GM12878 (cell line): ENCODE data around the gene OLAH. TPM values are rescaled to one million over a fixed set of nuclear protein-coding genes. Genes with fewer than 3 reads are reported as not detected.

Experiments used
- ATAC-seq: fragments of 200-7000 bp; cut with Tn5 transposase; 3 replicates; pipeline ENCODE4 v1.9.1; 2020; ENCODE audit warnings: mild to moderate bottlenecking, moderate library complexity
- BruUV-seq: library from RNA; stranded (reverse); fragments of 400-500 nt; replicated peaks from 2 replicates; lab custom pipeline; 2021; lab: Mats Ljungman, UMichigan
- CTCF ChIA-PET: fragments of 300-600 bp; sonication (Branson Sonifier 250); formaldehyde crosslinking; extraction: SDS; loops from one replicate; lab custom pipeline; 2021; ENCODE audit warnings: inconsistent platforms; lab: Yijun Ruan, JAX
- POLR2A ChIA-PET: fragments of 350-600 bp; formaldehyde crosslinking; extraction: SDS; loops from one replicate; lab custom pipeline; 2021; ENCODE audit warnings: inconsistent platforms; lab: Charles Lee
- RAD21 ChIA-PET: fragments of 300-600 bp; sonication (Branson Sonifier 250); formaldehyde crosslinking; loops from one replicate; lab custom pipeline; 2023; ENCODE audit warnings: antibody characterized with exemption; ENCODE audit not compliant: unreplicated experiment; lab: Charles Lee
- SMC1A ChIA-PET: fragments of 300-600 bp; sonication (Branson Sonifier 250); formaldehyde crosslinking; loops from one replicate; lab custom pipeline; 2023; ENCODE audit not compliant: unreplicated experiment, uncharacterized antibody; lab: Charles Lee
- DNase-seq: peaks from one replicate; pipeline ENCODE4 v3.0.0-alpha.2; 2011; ENCODE audit warnings: low read depth, low spot score
- FAIRE-seq: peaks from 3 replicates; lab custom pipeline; 2011; peaks lifted over from hg19 to GRCh38; lab: Jason Lieb, UNC
- H2AFZ ChIP-seq: 2 replicates; pipeline ENCODE4 v1.6.0; 2011; ENCODE audit warnings: low read depth, low read length, control low read depth; ENCODE audit not compliant: control insufficient read depth
- H3K27ac ChIP-seq: 2 replicates; pipeline ENCODE4 v1.5.1; 2011; ENCODE audit warnings: control low read depth; ENCODE audit not compliant: control insufficient read depth, insufficient read depth
- H3K27me3 ChIP-seq, 2 experiments: replicated peaks in 1 of 2; 2 replicates each; pipeline versions ENCODE4 v1.6.0 to v1.6.1; 2011; ENCODE audit warnings: low read length in 1 of 2; ENCODE audit not compliant: control insufficient read depth in 2 of 2, insufficient read depth in 2 of 2
- H3K36me3 ChIP-seq, 2 experiments: 2 replicates each; pipeline ENCODE4 v1.5.1; 2011; ENCODE audit warnings: low read length in 1 of 2; ENCODE audit not compliant: control insufficient read depth in 2 of 2, insufficient read depth in 2 of 2
- H3K4me1 ChIP-seq: 2 replicates; pipeline ENCODE4 v1.6.1; 2011; ENCODE audit warnings: mild to moderate bottlenecking, low read length, moderate library complexity, mixed read lengths; ENCODE audit not compliant: control insufficient read depth, insufficient read depth
- H3K4me2 ChIP-seq: 2 replicates; pipeline ENCODE4 v1.6.0; 2011; ENCODE audit warnings: control low read depth; ENCODE audit not compliant: control insufficient read depth, insufficient read depth
- H3K4me3 ChIP-seq: fragments of 200-600 bp; sonication (generic); 2 replicates; pipeline ENCODE4 v1.5.1; 2016
- H3K79me2 ChIP-seq: 2 replicates; pipeline ENCODE4 v1.6.0; 2011; ENCODE audit warnings: low read length; ENCODE audit not compliant: control insufficient read depth, insufficient read depth
- H3K9ac ChIP-seq: 2 replicates; pipeline ENCODE4 v1.8.0; 2011; ENCODE audit warnings: low read length, control low read depth, mixed read lengths; ENCODE audit not compliant: control insufficient read depth, insufficient read depth
- H3K9me3 ChIP-seq: replicated peaks from 3 replicates; pipeline ENCODE4 v1.5.1; 2011; ENCODE audit warnings: mild to moderate bottlenecking, low read length; ENCODE audit not compliant: control insufficient read depth, insufficient read depth
- H4K20me1 ChIP-seq: 2 replicates; pipeline ENCODE4 v1.6.0; 2011; ENCODE audit not compliant: control insufficient read depth, insufficient read depth
- BACH1 ChIP-seq: fragments of 450-650 bp; IDR thresholded peaks from 2 replicates; pipeline ENCODE4 v1.6.1; 2017; ENCODE audit warnings: mild to moderate bottlenecking, borderline replicate concordance
- CEBPZ ChIP-seq: fragments of 150-350 bp; IDR thresholded peaks from 2 replicates; pipeline ENCODE4 v1.6.1; 2016; ENCODE audit warnings: low read depth, low read length
- CREB1 ChIP-seq: IDR thresholded peaks from 2 replicates; pipeline ENCODE4 v1.6.1; 2012; ENCODE audit warnings: low read depth, mild to moderate bottlenecking, inconsistent platforms
- E4F1 ChIP-seq: fragments of 450-650 bp; IDR thresholded peaks from 2 replicates; pipeline ENCODE4 v1.6.1; 2018; ENCODE audit warnings: borderline replicate concordance, mild to moderate bottlenecking; ENCODE audit not compliant: partially characterized antibody
- EZH2 ChIP-seq: IDR thresholded peaks from 2 replicates; pipeline ENCODE4 v1.6.1; 2012; ENCODE audit warnings: low read depth, mild to moderate bottlenecking, control low read depth, inconsistent platforms, low read length, borderline replicate concordance; ENCODE audit not compliant: control insufficient read depth
- TAF1 ChIP-seq: IDR thresholded peaks from 2 replicates; pipeline ENCODE4 v1.6.1; 2011; ENCODE audit warnings: mild to moderate bottlenecking, low read depth, low read length, borderline replicate concordance
- ZBTB11 ChIP-seq: fragments of 450-650 bp; formaldehyde crosslinking; IDR thresholded peaks from 2 replicates; pipeline ENCODE4 v1.5.0; 2022; ENCODE audit warnings: mild to moderate bottlenecking, missing genetic modification characterization
- WGBS: methylation state at CpG from one replicate; pipeline ENCODE4 v1.1.6; 2016; ENCODE audit warnings: low lambda C conversion rate; ENCODE audit not compliant: insufficient replicate concordance, insufficient coverage; ENCODE audit errors: missing lambda C conversion rate; 5-methylcytosine and 5-hydroxymethylcytosine counted together
- in situ Hi-C: fragments of 300-500 bp; cut with MboI; formaldehyde crosslinking; loops from 9 replicates; pipeline ENCODE4 v1.14.3; 2018; ENCODE audit warnings: mixed read lengths
- intact Hi-C: fragments of 100-400 bp; cut with micrococcal nuclease; formaldehyde crosslinking; loops from one replicate; pipeline ENCODE4 v1.14.2; 2022; ENCODE audit not compliant: unreplicated experiment
- polyA plus RNA-seq, 11 experiments: library from polyadenylated mRNA; depleted of rRNA in 4 of 11; unstranded in 6 of 11; stranded (reverse) in 5 of 11; fragments of >200 nt; fragmentation: Nextera tagmentation in 4 of 11; fragmentation: Illumina TruSeq in 1 of 11; extraction: Ambion mirVana in 4 of 11; extraction: Trizol in 1 of 11; gene quantifications; 1 replicate in 1 of 11; 2 replicates in 10 of 11; pipeline versions ENCODE4 v1.2.1 to v1.2.3, GENCODE V29; 2011 to 2016; ENCODE audit warnings: inconsistent platforms in 2 of 11, missing spikeins in 2 of 11, low read depth in 1 of 11
- total RNA-seq, 4 experiments: library from RNA; depleted of rRNA in 3 of 4; stranded (reverse); fragments of >200 nt in 3 of 4; fragmentation: Illumina TruSeq in 1 of 4; extraction: Trizol in 1 of 4; gene quantifications; 2 replicates each; pipeline versions ENCODE4 v1.2.1 to v1.2.3, GENCODE V29; 2013 to 2021

The OLAH gene
- total and polyA plus RNA-seq, 10 of the 15 experiments (the other 5 are each of a cell fraction or from before 2014, with no cell fraction given) = 0.10 to 1.4 (median 0.59) TPM; not detected in 1

GRCh38 chr10:15097011-15097812 lies 53.5 kb downstream of the OLAH start, which contains the start of gene RPP38:
Gene RPP38 (plus strand): TSS chr10:15097355. CDS start chr10:15103315, 5,960 bp downstream.
- WGBS = under 1% methylated on average over 84 of the region's 84 CpGs
- Histone ChIP-seq H3K9me3 (no peaks in the 10 kb centered on the region), H3K27me3 (no peaks in the 10 kb centered on the region), H4K20me1 (no peaks in the 10 kb centered on the region; the same call in 1 of the 2 replicates), H3K4me2 (peak within 1 kb of the TSS; percentile 99), H2AFZ (peak within 1 kb of the TSS; percentile 94), H3K4me3 (peak within 1 kb of the TSS; percentile 97), H3K4me1 (peaks cover 5% of the 10 kb centered on the region), H3K27ac (peak within 1 kb of the TSS; percentile 70), H3K9ac (peak within 1 kb of the TSS; percentile 82), H3K36me3 (peaks cover 0 to 5% of the 10 kb centered on the region in 2 experiments; a peak in 1 of 4 replicates), H3K79me2 (peaks cover 33% of the 10 kb centered on the region)
- SMC1A ChIA-PET = interaction anchor here (0.9 to 3.1 kb wide), 3 partner anchors 20 to 70 kb away, joined by 3 to 10 read pairs (median 3); no protein-coding TSS in a partner anchor
- FAIRE-seq (peak; percentile 94), DNase-seq (peak; percentile 70), ATAC-seq (peak; percentile 89)
- RAD21 ChIA-PET = interaction anchor here (0.8 to 1.3 kb wide), 2 partner anchors 69 to 144 kb away, joined by 3 to 4 read pairs; no protein-coding TSS in a partner anchor
- CTCF ChIA-PET = interaction anchor here (0.6 to 1.2 kb wide), 2 partner anchors 9 to 126 kb away, joined by 3 to 7 read pairs; no protein-coding TSS in a partner anchor
- in situ Hi-C loops = no loop called here
- intact Hi-C loops = no loop called here
- BruUV-seq = no TSS peak
- POLR2A ChIA-PET = interaction anchor here (1.2 kb wide), 1 partner anchor 194 kb away, joined by 3 read pairs; no protein-coding TSS in a partner anchor
- TF ChIP-seq CEBPZ (no peak), EZH2 (no peak), CREB1 (peak; percentile 70; the same call in 1 of the 2 replicates), TAF1 (peak; percentile 77), E4F1 (peak; percentile 38), ZBTB11 (CRISPR knock-in tag) (peak; percentile 60; the same call in 1 of the 2 replicates), BACH1 (peak; percentile 76; the same call in 1 of the 2 replicates)
